Ramos (cell line): Measurements from ENCODE around the gene NDUFB4.
"Not testable (repeated sequence)": the region's sequence is repeated elsewhere in the genome, so short reads cannot be mapped to it uniquely, and the experiment has no call there.

Source experiments
- in situ Hi-C: fragments of 300-500 bp; cut with MboI; formaldehyde crosslinking; loops from one replicate; pipeline ENCODE4 v1.14.3; 2022; ENCODE audit warnings: low sequenced_read_pairs; ENCODE audit not compliant: unreplicated experiment

Gene NDUFB4

DNA sequence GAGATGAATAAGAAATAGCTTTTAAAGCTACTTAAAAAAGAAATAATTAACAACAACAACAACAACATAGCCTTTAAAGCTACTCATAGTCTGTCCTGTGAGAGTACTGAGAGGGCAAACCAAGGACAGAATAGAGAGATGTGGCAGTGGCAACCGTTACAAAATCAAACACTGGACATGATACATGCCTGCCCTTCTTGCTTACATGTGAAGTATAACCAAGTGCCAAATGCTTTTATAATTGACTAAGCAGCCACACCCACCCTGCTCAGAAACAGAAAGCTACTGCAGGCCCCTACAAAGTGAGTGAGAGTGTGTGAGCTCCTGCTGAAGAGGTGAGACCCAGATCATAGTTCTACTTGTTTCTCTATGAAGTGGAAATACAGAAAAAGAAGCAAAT, 38.4 kb downstream of the NDUFB4 start:
- in situ Hi-C loops: no loop called here

DNA sequence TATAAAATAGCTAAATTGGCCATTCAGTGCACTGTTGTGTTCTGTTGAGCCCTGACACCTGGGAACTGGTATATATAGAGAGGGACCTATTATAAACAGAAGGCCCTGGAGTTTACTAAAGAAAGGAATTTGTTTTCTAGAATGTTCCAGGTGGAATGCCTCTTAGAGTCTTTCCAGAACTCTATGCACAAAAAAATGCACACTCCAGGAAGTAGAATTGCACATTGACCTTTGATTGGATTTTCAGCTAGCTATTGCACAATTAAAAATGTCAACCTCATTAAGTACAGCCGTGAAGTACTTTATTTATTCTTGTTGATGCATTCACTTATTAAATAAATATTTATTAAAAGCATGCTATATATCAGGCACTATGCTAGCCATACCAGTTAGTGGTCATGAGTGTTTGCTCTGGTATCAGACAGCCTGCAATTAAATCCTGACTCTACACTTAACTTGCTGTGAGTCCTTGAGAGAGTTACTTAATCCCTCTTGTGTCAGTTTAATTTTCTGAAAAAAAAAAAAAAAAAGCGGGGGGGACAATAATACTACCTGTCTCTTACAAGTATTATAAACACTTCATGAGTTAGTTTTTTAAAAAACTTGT, 40.8 kb downstream of the NDUFB4 start:
- in situ Hi-C loops: no loop called here

DNA sequence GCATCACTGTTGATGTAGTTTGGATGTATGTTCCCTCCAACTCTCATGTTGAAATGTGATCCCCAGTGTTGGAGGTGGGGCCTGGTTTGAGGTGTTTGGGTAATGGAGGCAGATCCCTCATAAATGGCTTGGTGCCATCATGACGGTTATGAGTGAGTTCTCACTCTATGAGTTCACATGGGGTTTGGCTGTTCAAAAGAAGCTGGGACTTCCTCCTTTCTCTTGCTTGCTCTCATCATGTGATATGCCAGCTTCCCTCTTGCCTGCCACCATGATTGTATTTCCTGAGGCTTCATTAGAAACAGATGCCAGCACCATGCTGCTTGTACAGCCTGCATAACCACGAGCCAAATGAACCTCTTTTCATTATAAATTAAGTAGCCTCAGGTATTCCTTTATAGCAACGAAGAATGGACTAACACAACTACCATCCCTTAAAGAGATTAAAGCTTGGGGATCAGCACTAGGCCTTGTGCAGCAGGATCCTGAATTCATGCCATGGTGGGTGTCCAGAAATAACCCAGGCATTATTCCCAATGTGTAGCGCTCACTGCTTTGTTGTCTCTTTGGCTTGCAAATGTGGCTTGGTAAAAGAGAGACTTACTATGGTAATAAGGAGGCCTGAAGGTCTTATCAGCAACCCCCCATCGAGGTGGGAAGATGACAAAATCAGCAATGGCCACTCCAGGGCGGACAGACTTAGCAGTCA, 41.9 kb downstream of the NDUFB4 start:
- in situ Hi-C loops: no loop called here

DNA sequence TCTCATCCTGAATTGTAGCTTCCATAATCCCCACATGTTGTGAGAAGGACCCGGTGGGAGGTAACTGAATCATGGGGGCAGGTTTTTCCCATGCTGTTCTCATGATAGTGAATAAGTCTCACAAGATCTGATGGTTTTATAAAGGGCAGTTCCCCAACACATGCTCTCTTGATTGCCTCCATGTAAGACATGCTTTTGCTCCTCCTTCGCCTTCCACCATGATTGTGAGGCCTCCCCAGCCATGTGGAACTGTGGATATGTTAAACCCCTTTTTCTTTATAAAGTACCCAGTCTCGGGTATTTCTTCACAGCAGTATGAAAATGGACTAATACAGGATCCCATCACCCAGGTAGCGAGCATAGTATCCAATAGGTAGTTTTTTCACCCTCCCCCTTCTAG, 42.7 kb downstream of the NDUFB4 start:
- in situ Hi-C loops: not testable (repeated sequence)

DNA sequence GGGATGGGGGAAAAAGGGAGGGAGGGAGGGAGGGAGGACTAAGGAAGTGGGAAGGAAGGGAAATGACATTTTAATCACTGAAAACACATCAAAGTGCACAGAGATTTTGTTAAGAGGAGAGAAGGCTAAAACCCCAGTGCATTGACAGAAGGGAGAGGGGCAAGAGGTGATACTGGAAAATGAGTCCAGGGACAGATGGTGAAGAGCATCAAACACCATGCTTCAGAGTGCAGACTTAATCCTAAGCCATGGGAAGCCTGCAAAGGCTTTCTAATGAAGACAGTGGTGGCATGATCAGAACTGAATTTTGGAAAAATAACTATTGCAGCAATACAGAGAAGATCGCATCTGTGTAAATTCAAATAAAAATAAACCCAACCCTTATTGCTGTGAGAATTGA, 44.1 kb downstream of the NDUFB4 start:
- in situ Hi-C loops: no loop called here

DNA sequence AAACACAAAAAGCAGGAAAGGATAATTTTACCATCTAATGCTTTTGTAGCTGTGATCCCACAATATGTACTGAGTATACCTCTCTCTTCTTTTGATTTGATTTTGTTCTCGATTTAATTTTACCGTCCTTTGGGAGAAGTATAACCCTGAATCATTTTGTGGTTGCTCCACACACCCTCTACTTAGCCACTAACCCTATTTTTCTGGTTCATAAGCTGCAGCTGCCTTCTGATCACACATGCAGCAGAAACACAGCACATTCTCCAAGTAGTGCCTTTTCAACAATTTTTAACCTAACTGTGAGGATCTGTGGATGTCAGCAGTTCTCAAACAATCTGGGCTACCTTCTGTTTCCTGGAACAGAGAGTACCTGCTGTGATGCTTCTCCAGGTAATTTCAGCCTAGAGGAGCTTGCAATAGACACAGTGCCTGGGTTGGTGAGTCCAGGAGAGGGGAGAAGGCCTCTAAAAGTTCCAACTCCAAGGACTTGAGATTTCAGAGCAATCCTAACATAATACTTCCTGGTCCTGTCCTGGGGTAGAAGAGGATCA, 45.6 kb downstream of the NDUFB4 start:
- in situ Hi-C loops: no loop called here

DNA sequence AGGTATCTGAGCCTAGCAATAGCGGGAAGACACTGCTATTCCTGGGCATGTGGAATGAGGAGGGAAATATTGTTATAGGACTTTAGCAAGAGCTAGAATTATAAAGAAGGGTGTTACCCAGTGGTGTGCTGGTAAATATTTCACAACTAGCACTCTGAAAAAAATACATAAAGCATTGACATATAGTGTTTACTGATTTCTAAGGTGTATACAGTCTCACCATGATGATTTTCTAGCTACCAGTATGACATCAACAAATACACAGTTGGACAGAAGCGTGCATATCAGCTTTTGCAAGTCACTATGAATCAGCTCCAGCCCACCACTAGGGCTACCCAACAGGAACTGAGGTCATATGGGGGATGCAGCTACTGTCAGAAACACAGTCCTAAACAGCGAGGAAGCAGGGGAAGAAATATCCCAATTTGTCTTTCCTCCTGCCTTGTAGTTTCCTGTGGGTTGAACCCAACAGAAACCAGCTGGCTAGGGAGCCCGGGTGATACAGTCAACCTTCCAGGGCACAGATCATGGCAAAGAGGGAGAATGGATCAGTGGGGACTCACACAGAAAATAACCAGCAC, 46.3 kb downstream of the NDUFB4 start:
- in situ Hi-C loops: no loop called here

DNA sequence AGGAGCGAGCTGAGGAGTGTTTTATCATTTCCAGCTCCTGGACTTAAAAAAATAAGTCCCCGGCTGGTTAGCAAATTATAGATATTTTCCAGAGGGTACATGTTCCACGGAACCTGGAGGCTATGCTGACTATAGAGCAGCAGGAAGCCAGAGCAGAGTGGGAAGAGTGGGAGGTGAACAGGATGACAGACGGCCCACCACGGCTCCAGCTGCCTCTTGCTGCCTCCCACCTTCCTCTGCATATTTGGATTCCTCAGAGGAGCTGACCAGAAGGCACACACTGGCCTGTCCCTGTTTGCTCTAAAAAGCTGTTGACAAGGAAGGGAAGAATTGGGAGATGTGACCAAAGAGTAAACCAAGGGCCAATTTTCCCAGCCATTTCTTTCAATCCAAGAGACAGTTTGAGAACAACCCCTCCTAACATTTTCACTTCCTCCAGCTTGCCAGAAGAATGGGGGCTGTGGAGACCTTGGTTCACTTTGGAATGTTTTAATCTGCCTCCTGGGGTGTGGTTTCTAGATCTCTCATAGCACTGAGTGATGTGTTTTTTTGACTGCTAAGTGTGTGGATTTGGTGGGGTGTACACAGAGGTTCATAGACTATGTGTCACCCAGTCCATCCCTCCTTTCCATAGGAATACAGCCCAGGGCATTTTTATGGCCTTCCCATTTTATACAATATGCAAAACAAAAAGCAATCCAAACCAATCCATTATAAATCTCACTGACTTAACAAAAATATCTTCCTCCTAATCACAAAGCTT, 49.1 kb downstream of the NDUFB4 start:
- in situ Hi-C loops: no loop called here

DNA sequence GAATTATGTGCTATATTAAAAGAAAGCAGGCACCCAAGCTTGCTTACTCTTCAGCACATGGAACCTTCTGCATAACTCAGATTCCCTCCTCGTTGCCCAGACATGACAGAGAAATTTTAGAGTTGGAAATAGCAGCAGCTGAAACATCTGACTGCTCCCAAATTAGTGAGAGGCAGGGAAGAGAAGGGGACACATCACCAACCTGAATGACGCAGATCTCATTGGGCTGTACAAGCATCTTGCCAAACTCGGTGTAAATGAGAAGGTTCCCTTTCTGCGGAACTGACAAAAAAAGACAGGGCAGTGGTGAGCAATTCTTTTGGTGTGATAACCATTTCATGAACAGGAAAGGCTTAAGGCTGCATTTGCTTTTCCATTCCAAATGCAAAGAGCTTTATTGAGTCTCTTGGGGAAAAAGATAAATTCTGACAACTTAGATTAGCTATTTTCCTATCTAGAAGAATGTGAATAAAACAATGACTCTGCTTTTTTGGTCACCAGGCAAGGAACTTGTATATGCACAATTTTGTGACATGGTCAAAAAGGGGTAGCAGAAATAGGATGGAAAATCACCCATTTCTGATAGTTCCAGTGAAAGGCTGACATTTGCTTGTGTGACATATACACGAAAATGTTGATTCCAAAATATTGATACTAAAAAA, 50.8 kb downstream of the NDUFB4 start:
- in situ Hi-C loops: no loop called here

DNA sequence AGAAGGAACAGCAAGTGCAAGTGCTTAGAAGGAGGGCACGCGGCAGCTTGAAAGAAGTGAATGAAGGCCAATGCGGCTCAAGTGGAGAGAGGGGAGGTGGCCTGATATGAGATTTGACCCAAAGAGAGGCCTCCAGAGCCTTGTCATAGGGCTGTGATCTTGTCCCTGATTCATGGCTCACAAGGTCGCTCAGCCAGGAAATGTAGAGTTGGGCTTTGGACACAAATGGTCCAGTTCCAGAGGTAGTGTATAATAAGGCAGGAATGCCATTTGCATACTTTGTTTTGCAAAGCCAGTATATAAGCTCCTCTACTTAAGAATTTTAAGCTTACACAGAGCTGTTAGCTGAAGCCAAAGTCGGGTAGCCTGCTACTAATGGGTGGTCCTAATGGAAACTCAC, 52.2 kb downstream of the NDUFB4 start:
- in situ Hi-C loops: no loop called here

DNA sequence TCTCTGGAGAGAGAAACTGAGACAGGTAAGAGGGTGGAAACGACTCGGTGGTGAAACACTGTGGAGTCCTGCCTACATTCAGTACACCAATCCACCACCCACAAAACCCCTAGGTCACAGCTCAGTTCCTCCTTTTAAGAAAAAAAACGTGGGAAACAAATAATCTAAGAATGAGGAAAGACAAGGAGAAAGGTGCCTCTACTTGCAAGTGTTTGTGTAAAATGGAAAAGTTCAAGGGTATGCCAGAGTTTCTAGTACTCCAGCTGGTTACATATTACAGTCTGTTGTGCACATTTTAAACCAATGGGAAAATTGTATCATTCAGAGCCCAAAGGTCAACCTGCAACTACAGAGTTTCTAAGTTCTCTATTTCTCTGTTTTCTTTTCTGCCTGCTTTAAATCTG, 53.7 kb downstream of the NDUFB4 start:
- in situ Hi-C loops: no loop called here

DNA sequence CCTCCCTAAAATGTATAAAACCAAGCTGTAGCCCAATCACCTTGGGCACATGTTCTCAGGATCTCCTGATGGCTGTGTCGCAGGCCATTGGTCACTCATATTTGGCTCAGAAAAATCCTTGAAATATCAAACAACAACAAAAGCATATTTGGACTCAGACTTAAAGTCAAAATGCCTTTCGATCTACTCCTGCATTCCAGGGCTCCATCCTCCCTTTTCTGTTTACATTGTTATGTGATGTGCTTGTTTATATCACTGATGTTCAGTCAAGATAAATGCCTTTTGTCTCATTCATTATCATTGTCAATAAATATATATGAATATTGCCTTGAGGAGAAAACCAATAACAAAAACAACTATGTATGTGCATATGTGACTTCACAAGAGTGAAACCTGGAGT, 54.2 kb downstream of the NDUFB4 start:
- in situ Hi-C loops: no loop called here
